B cell (primary cell): ENCODE measurements around the gene RASGEF1B.

Source experiments
- CTCF ChIP-seq: fragments of 200-600 bp; IDR thresholded peaks from one replicate; pipeline ENCODE4 v1.8.0; 2022; ENCODE audit warnings: antibody characterized with exemption, mild to moderate bottlenecking
- EZH2 ChIP-seq: IDR thresholded peaks from 2 replicates; pipeline ENCODE4 v1.6.1; 2012; ENCODE audit warnings: borderline replicate concordance, low read depth, mild to moderate bottlenecking, moderate library complexity, low read length; ENCODE audit not compliant: insufficient read depth, poor library complexity, severe bottlenecking

- TF ChIP-seq CTCF: no peak
- TF ChIP-seq EZH2: no peak
Measured at GRCh38 chr4:81429607-81430006, 42.1 kb downstream of the RASGEF1B start.
